GM18499 (cell line): ENCODE measurements around the gene GTF2F1.
A peak's percentile ranks its signal among the peaks of the same experiment; 100 is the strongest.
"Not testable (repeated sequence)": the region's sequence is repeated elsewhere in the genome, so short reads cannot be mapped to it uniquely, and the experiment has no call there.

ENCODE experiments used
- ATAC-seq: cut with Tn5 transposase; IDR thresholded peaks from one replicate; pipeline ENCODE4 v1.9.1; 2021; ENCODE audit warnings: moderate number of reproducible peaks; ENCODE audit not compliant: insufficient read depth, unreplicated experiment

GTF2F1 gene

GRCh38 chr19:6393074-6393982 is at the start of gene GTF2F1:
GTF2F1 (minus strand) TSS chr19:6393164; CDS start chr19:6392995, 169 bp downstream.
- ATAC-seq: no peak

GRCh38 chr19:6442087-6442688 is 49.2 kb upstream of the GTF2F1 start:
- no peak for ATAC-seq

GRCh38 chr19:6440905-6441304 is 47.9 kb upstream of the GTF2F1 start:
- no peak for ATAC-seq

- no peak for ATAC-seq
Measured at GRCh38 chr19:6439743-6440142, 46.8 kb upstream of the GTF2F1 start.

GRCh38 chr19:6433663-6434062 is 40.7 kb upstream of the GTF2F1 start, which contains the start of gene SLC25A41:
SLC25A41 (minus strand) TSS chr19:6433763; CDS start chr19:6433693, 70 bp downstream.
- no peak for ATAC-seq

- no peak for ATAC-seq
Measured at GRCh38 chr19:6433165-6433564, 40.2 kb upstream of the GTF2F1 start.

GRCh38 chr19:6431891-6432290 is 38.9 kb upstream of the GTF2F1 start:
- no peak for ATAC-seq

- no peak for ATAC-seq
Measured at GRCh38 chr19:6429419-6430221, 36.7 kb upstream of the GTF2F1 start.

GRCh38 chr19:6428692-6429418 is 35.9 kb upstream of the GTF2F1 start:
- not testable (repeated sequence) for ATAC-seq

- no peak for ATAC-seq
Measured at GRCh38 chr19:6427131-6427530, 34.2 kb upstream of the GTF2F1 start.

- no peak for ATAC-seq
Measured at GRCh38 chr19:6425732-6426620, 33.0 kb upstream of the GTF2F1 start.

GRCh38 chr19:6424939-6425731 is 32.2 kb upstream of the GTF2F1 start:
- peak; percentile 85 for ATAC-seq

GRCh38 chr19:6424195-6424938 is 31.4 kb upstream of the GTF2F1 start, which contains the start of gene KHSRP:
KHSRP (minus strand) TSS chr19:6424811; CDS start chr19:6424701, 110 bp downstream.
- no peak for ATAC-seq

- ATAC-seq: no peak
Measured at GRCh38 chr19:6423499-6424194, 30.7 kb upstream of the GTF2F1 start.

GRCh38 chr19:6421075-6422014 is 28.4 kb upstream of the GTF2F1 start:
- no peak for ATAC-seq

- ATAC-seq: no peak
Measured at GRCh38 chr19:6418562-6418932, 25.6 kb upstream of the GTF2F1 start.
